Spinal cord (tissue), 10 donors: ENCODE data around the gene PXYLP1. TPM values are rescaled to one million over a fixed set of nuclear protein-coding genes. Genes with fewer than 3 reads are reported as not detected.
A peak's percentile ranks its signal among the peaks of the same experiment; 100 is the strongest.

Experiments used
- DNase-seq, 6 donors: peaks; one replicate each; pipeline versions ENCODE4 v3.0.0 to v3.0.0-alpha.2; 2013 to 2015; ENCODE audit warnings: low spot score in 6 of 6, low read depth in 4 of 6
- H3K27ac ChIP-seq: one replicate; pipeline ENCODE4 v1.5.1; 2013; ENCODE audit warnings: low read depth, low read length, control low read depth
- H3K27me3 ChIP-seq: one replicate; pipeline ENCODE4 v1.6.1; 2013; ENCODE audit warnings: low read length; ENCODE audit not compliant: control insufficient read depth, insufficient read depth
- H3K36me3 ChIP-seq: one replicate; pipeline ENCODE4 v1.6.1; 2013; ENCODE audit warnings: low read length; ENCODE audit not compliant: control insufficient read depth, insufficient read depth
- H3K4me1 ChIP-seq: one replicate; pipeline ENCODE4 v1.6.1; 2013; ENCODE audit warnings: low read length; ENCODE audit not compliant: control insufficient read depth, insufficient read depth
- H3K4me3 ChIP-seq: one replicate; pipeline ENCODE4 v1.5.1; 2013; ENCODE audit warnings: low read depth, low read length, control low read depth
- H3K9me3 ChIP-seq: one replicate; pipeline ENCODE4 v1.6.1; 2013; ENCODE audit warnings: low read length; ENCODE audit not compliant: control insufficient read depth, insufficient read depth
- WGBS: methylation state at CpG from one replicate; pipeline ENCODE4 v1.1.5; 2013; ENCODE audit warnings: missing lambda C conversion rate; ENCODE audit not compliant: insufficient coverage; 5-methylcytosine and 5-hydroxymethylcytosine counted together
- polyA plus RNA-seq, 2 donors: library from polyadenylated mRNA; unstranded; fragments of 120-200 nt; gene quantifications; one replicate each; pipeline ENCODE4 v1.2.1, GENCODE V29; 2013; ENCODE audit not compliant: insufficient read length in 2 of 2
- total RNA-seq, 2 donors: library from RNA; depleted of rRNA in 1 of 2; stranded (reverse); fragments of 120-200 nt in 1 of 2; fragments of >200 nt in 1 of 2; gene quantifications; one replicate each; pipeline versions ENCODE4 v1.2.3 to v1.2.4, GENCODE V29; 2013 to 2014
- donor health status: healthy.

PXYLP1 gene
- total and polyA plus RNA-seq, 4 donors, result 33.2 to 48.6 (median 42.1) TPM

GRCh38 chr3:141227216-141227615 is 4.4 kb upstream of the PXYLP1 start:
- H3K27ac ChIP-seq, result no peak overlapping the region
- no peak for DNase-seq
- H3K4me3 ChIP-seq, result no peak overlapping the region
- WGBS, result 67% methylated on average over 3 of the region's 3 CpGs
- H3K9me3 ChIP-seq, result no peaks in the 10 kb centered on the region
- H3K27me3 ChIP-seq, result no peaks in the 10 kb centered on the region
- peaks cover 15% of the 10 kb centered on the region for H3K4me1 ChIP-seq
- H3K36me3 ChIP-seq, result no peaks in the 10 kb centered on the region

GRCh38 chr3:141227752-141228151 is 3.9 kb upstream of the PXYLP1 start:
- H3K27ac ChIP-seq, result no peak overlapping the region
- H3K9me3 ChIP-seq, result no peaks in the 10 kb centered on the region
- peak in 2 of 6 donors; percentile 61 to 76 for DNase-seq
- H3K4me1 ChIP-seq, result peaks cover 20% of the 10 kb centered on the region
- no peaks in the 10 kb centered on the region for H3K36me3 ChIP-seq
- no peak overlapping the region for H3K4me3 ChIP-seq
- no peaks in the 10 kb centered on the region for H3K27me3 ChIP-seq

GRCh38 chr3:141228395-141228794 is 3.2 kb upstream of the PXYLP1 start:
- 36% methylated on average over 2 of the region's 2 CpGs for WGBS
- Histone ChIP-seq H3K27me3 (no peaks in the 10 kb centered on the region), H3K36me3 (no peaks in the 10 kb centered on the region), H3K27ac (no peak overlapping the region), H3K4me3 (no peak overlapping the region), H3K9me3 (no peaks in the 10 kb centered on the region), H3K4me1 (peaks cover 26% of the 10 kb centered on the region)
- no peak for DNase-seq

GRCh38 chr3:141229132-141229531 is 2.5 kb upstream of the PXYLP1 start:
- no peaks in the 10 kb centered on the region for H3K27me3 ChIP-seq
- H3K27ac ChIP-seq, result no peak overlapping the region
- H3K36me3 ChIP-seq, result no peaks in the 10 kb centered on the region
- DNase-seq, result no peak
- no peak overlapping the region for H3K4me3 ChIP-seq
- no peaks in the 10 kb centered on the region for H3K9me3 ChIP-seq
- peaks cover 31% of the 10 kb centered on the region for H3K4me1 ChIP-seq
- 83% methylated on average over 1 of the region's 3 CpGs for WGBS

GRCh38 chr3:141230293-141230692 is 1.3 kb upstream of the PXYLP1 start:
- H3K36me3 ChIP-seq, result peaks cover under 1% of the 10 kb centered on the region
- H3K27me3 ChIP-seq, result no peaks in the 10 kb centered on the region
- peaks cover 34% of the 10 kb centered on the region for H3K4me1 ChIP-seq
- 96% methylated on average over 11 of the region's 11 CpGs for WGBS
- no peak overlapping the region for H3K4me3 ChIP-seq
- no peaks in the 10 kb centered on the region for H3K9me3 ChIP-seq
- DNase-seq, result no peak
- no peak overlapping the region for H3K27ac ChIP-seq

GRCh38 chr3:141231952-141232823 is 563 bp downstream of the PXYLP1 start:
- under 1% methylated on average over 71 of the region's 71 CpGs for WGBS
- H3K27ac ChIP-seq, result peak overlapping the region; percentile 55

GRCh38 chr3:141233457-141234161 is 2.0 kb downstream of the PXYLP1 start:
- no peaks in the 10 kb centered on the region for H3K9me3 ChIP-seq
- no CpG with 5 or more reads among the region's 9 CpGs for WGBS
- no peak overlapping the region for H3K27ac ChIP-seq
- peaks cover 10% of the 10 kb centered on the region for H3K36me3 ChIP-seq
- no peaks in the 10 kb centered on the region for H3K27me3 ChIP-seq
- DNase-seq, result no peak
- no peak overlapping the region for H3K4me3 ChIP-seq
- peaks cover 40% of the 10 kb centered on the region for H3K4me1 ChIP-seq

More at GRCh38 chr3:141231952-141232823, 563 bp downstream of the PXYLP1 start:
- peaks cover 34% of the 10 kb centered on the region for H3K4me1 ChIP-seq
- no peaks in the 10 kb centered on the region for H3K27me3 ChIP-seq
- DNase-seq, result peak in 2 of 6 donors; percentile 57 to 78
- peaks cover 8% of the 10 kb centered on the region for H3K36me3 ChIP-seq
- H3K4me3 ChIP-seq, result peak overlapping the region; percentile 50
- H3K9me3 ChIP-seq, result no peaks in the 10 kb centered on the region

GRCh38 chr3:141234283-141234682 is 2.7 kb downstream of the PXYLP1 start:
- Histone ChIP-seq H3K4me3 (no peak overlapping the region), H3K4me1 (peaks cover 37% of the 10 kb centered on the region), H3K9me3 (no peaks in the 10 kb centered on the region), H3K36me3 (peaks cover 10% of the 10 kb centered on the region), H3K27me3 (no peaks in the 10 kb centered on the region), H3K27ac (no peak overlapping the region)
- 88% methylated on average over 1 of the region's 3 CpGs for WGBS
- DNase-seq, result no peak

GRCh38 chr3:141235661-141236171 is 4.1 kb downstream of the PXYLP1 start:
- Histone ChIP-seq H3K9me3 (no peaks in the 10 kb centered on the region), H3K4me1 (peaks cover 43% of the 10 kb centered on the region), H3K27me3 (no peaks in the 10 kb centered on the region), H3K4me3 (no peak overlapping the region), H3K27ac (no peak overlapping the region), H3K36me3 (peaks cover 10% of the 10 kb centered on the region)
- DNase-seq, result no peak
- 81% methylated on average over 5 of the region's 10 CpGs for WGBS
